OCI-LY7 (cell line): ENCODE data around the gene DNASE2. TPM values are rescaled to one million over a fixed set of nuclear protein-coding genes. Genes with fewer than 3 reads are reported as not detected.

Experiments used
- BruUV-seq: library from RNA; stranded (reverse); fragments of 400-500 nt; replicated peaks from 2 replicates; lab custom pipeline; 2021; lab: Mats Ljungman, UMichigan
- CTCF ChIA-PET: fragments of 300-600 bp; sonication (Branson Sonifier 250); formaldehyde crosslinking; loops from one replicate; lab custom pipeline; 2022; ENCODE audit warnings: antibody characterized with exemption; ENCODE audit not compliant: unreplicated experiment; lab: Charles Lee
- POLR2A ChIA-PET: fragments of 300-600 bp; sonication (Branson Sonifier 250); formaldehyde crosslinking; loops from one replicate; lab custom pipeline; 2022; ENCODE audit warnings: antibody characterized with exemption; lab: Charles Lee
- DNase-seq: peaks from one replicate; pipeline ENCODE4 v3.0.0-alpha.2; 2015; ENCODE audit warnings: low spot score
- H2AFZ ChIP-seq: fragments of 200-600 bp; sonication (generic), shearing (Covaris generic); 2 replicates; pipeline ENCODE4 v1.6.1; 2014; ENCODE audit warnings: mild to moderate bottlenecking, antibody characterized with exemption, low read length, moderate library complexity
- H3K27ac ChIP-seq: fragments of 200-600 bp; sonication (generic); 2 replicates; pipeline ENCODE4 v1.5.1; 2014; ENCODE audit warnings: mixed run types, low read depth, mild to moderate bottlenecking, moderate library complexity, low read length, inconsistent platforms; ENCODE audit not compliant: poor library complexity, severe bottlenecking
- H3K36me3 ChIP-seq: fragments of 200-600 bp; sonication (generic); 2 replicates; pipeline ENCODE4 v1.6.1; 2014; ENCODE audit warnings: mild to moderate bottlenecking, antibody characterized with exemption, low read length, moderate library complexity, mixed read lengths; ENCODE audit not compliant: insufficient read depth
- H3K4me1 ChIP-seq: fragments of 200-600 bp; sonication (generic); 2 replicates; pipeline ENCODE4 v1.5.1; 2014; ENCODE audit warnings: mild to moderate bottlenecking, low read length; ENCODE audit not compliant: insufficient read depth, poor library complexity, severe bottlenecking
- H3K4me2 ChIP-seq: fragments of 200-600 bp; sonication (generic); 2 replicates; pipeline ENCODE4 v1.6.1; 2014; ENCODE audit warnings: mild to moderate bottlenecking, low read length
- H3K4me3 ChIP-seq: fragments of 200-600 bp; sonication (generic); 2 replicates; pipeline ENCODE4 v1.5.1; 2014; ENCODE audit warnings: mild to moderate bottlenecking, low read depth, low read length; ENCODE audit not compliant: poor library complexity, severe bottlenecking
- H3K79me2 ChIP-seq: fragments of 200-600 bp; sonication (generic); 2 replicates; pipeline ENCODE4 v1.6.1; 2016; ENCODE audit warnings: low read depth, mild to moderate bottlenecking, low read length, moderate library complexity, mixed read lengths; ENCODE audit not compliant: insufficient read depth
- H3K9me2 ChIP-seq: fragments of 200-600 bp; sonication (generic); 2 replicates; pipeline ENCODE4 v1.6.1; 2016; ENCODE audit warnings: mild to moderate bottlenecking, low read length, mixed read lengths; ENCODE audit not compliant: insufficient read depth
- H3K9me3 ChIP-seq: fragments of 200-600 bp; sonication (generic); 2 replicates; pipeline ENCODE4 v1.6.1; 2014; ENCODE audit warnings: mild to moderate bottlenecking, mixed run types, low read length, mixed read lengths
- H4K20me1 ChIP-seq: fragments of 200-600 bp; sonication (generic); 2 replicates; pipeline ENCODE4 v1.6.1; 2014; ENCODE audit warnings: mild to moderate bottlenecking, antibody characterized with exemption, low read length, moderate library complexity, mixed read lengths; ENCODE audit not compliant: insufficient read depth
- CTCF ChIP-seq: fragments of 200-600 bp; sonication (generic); conservative IDR thresholded peaks from 2 replicates; pipeline ENCODE4 v1.5.1; 2014; ENCODE audit warnings: mild to moderate bottlenecking, antibody characterized with exemption, low read length, moderate library complexity, mixed read lengths
- EZH2phosphoT487 ChIP-seq: fragments of 200-600 bp; sonication (generic); IDR thresholded peaks from 2 replicates; pipeline ENCODE4 v1.6.1; 2018; ENCODE audit warnings: low read depth, borderline replicate concordance, mild to moderate bottlenecking, mixed run types, antibody characterized with exemption, low read length, moderate library complexity, mixed read lengths
- intact Hi-C: fragments of 100-400 bp; cut with micrococcal nuclease; formaldehyde crosslinking; loops from one replicate; pipeline ENCODE4 v1.10.0; 2022; ENCODE audit not compliant: unreplicated experiment
- microRNA-seq: library from miRNA; unstranded; fragments of <30 nt; microRNA quantifications from one replicate; pipeline ENCODE4 v1.2.0, GENCODE V29; 2022; ENCODE audit warnings: borderline replicate concordance
- small RNA-seq: library from RNA; depleted of rRNA; stranded (forward); fragments of <200 nt; gene quantifications from one replicate; pipeline ENCODE3, GENCODE V24; 2014
- total RNA-seq, 2 experiments: library from RNA; depleted of rRNA in 1 of 2; stranded (reverse); fragments of >200 nt in 1 of 2; shearing (Covaris generic) in 1 of 2; gene quantifications; 2 replicates each; pipeline ENCODE4 v1.2.3, GENCODE V29; 2014 to 2022

Gene DNASE2
- total RNA-seq, 2 experiments from 2014 or later = 32.4 to 33.7 TPM

- no peak for DNase-seq
- no TSS peak for BruUV-seq
- Histone ChIP-seq H3K36me3 (no peaks in the 10 kb centered on the region), H3K9me3 (no peaks in the 10 kb centered on the region), H3K4me1 (no peaks in the 10 kb centered on the region), H4K20me1 (no peaks in the 10 kb centered on the region), H3K4me3 (no peak overlapping the region), H3K27ac (no peak overlapping the region), H3K9me2 (no peaks in the 10 kb centered on the region), H3K79me2 (no peaks in the 10 kb centered on the region), H2AFZ (no peak overlapping the region), H3K4me2 (no peak overlapping the region)
- TF ChIP-seq CTCF (no peak), EZH2phosphoT487 (no peak)
- CTCF ChIA-PET = no interaction called here
- POLR2A ChIA-PET = no interaction called here
- intact Hi-C loops = no loop called here
Measured at GRCh38 chr19:12825254-12826131, 55.8 kb downstream of the DNASE2 start.

Small RNA genes within 50 kb of the gene (microRNA-seq; reads per million reads assigned to microRNA genes)
- gene MIR5695 = not detected
- not detected for gene MIR6794

Small RNA genes within 50 kb of the gene (small RNA-seq; reads per million reads assigned to genes)
- gene MIR5695 (not detected), gene MIR6794 (not detected)

Other genes starting within 250 kb of the DNASE2 start
- gene MAN2B1, start 214.7 kb downstream of the DNASE2 start, total RNA-seq (2014; rRNA removed; shearing (Covaris generic)) = 18.3 and 29.1 TPM in 2 replicates
- 88.2 and 88.7 TPM in 2 replicates for gene MAN2B1, start 214.7 kb downstream of the DNASE2 start, total RNA-seq (2022)
- 17.0 and 21.1 TPM in 2 replicates for gene WDR83, start 214.6 kb downstream of the DNASE2 start, total RNA-seq (2014; rRNA removed; shearing (Covaris generic))
- 14.0 and 15.9 TPM in 2 replicates for gene WDR83, start 214.6 kb downstream of the DNASE2 start, total RNA-seq (2022)
- 91.2 and 102 TPM in 2 replicates for gene DHPS, start 199.6 kb downstream of the DNASE2 start, total RNA-seq (2014; rRNA removed; shearing (Covaris generic))
- gene DHPS, start 199.6 kb downstream of the DNASE2 start, total RNA-seq (2022) = 101 and 122 TPM in 2 replicates
- not detected in 2 replicates for gene GNG14, start 193.5 kb downstream of the DNASE2 start, total RNA-seq (2014; rRNA removed; shearing (Covaris generic))
- gene GNG14, start 193.5 kb downstream of the DNASE2 start, total RNA-seq (2022) = 0.93 TPM in 1 of 2 replicates, not detected in the other
- 10.6 and 11.5 TPM in 2 replicates for gene FBXW9, start 184.8 kb downstream of the DNASE2 start, total RNA-seq (2014; rRNA removed; shearing (Covaris generic))
- 10.8 and 11.0 TPM in 2 replicates for gene FBXW9, start 184.8 kb downstream of the DNASE2 start, total RNA-seq (2022)
- gene TNPO2, start 157.5 kb downstream of the DNASE2 start, total RNA-seq (2014; rRNA removed; shearing (Covaris generic)) = 42.6 and 47.3 TPM in 2 replicates
- gene TNPO2, start 157.5 kb downstream of the DNASE2 start, total RNA-seq (2022) = 112 and 120 TPM in 2 replicates
- gene TRIR, start 146.8 kb downstream of the DNASE2 start, total RNA-seq (2014; rRNA removed; shearing (Covaris generic)) = 322 and 336 TPM in 2 replicates
- gene TRIR, start 146.8 kb downstream of the DNASE2 start, total RNA-seq (2022) = 211 and 219 TPM in 2 replicates
- gene GET3, start 144.0 kb downstream of the DNASE2 start, total RNA-seq (2014; rRNA removed; shearing (Covaris generic)) = 40.5 and 48.8 TPM in 2 replicates
- 29.1 and 34.3 TPM in 2 replicates for gene GET3, start 144.0 kb downstream of the DNASE2 start, total RNA-seq (2022)
- gene BEST2, start 129.7 kb downstream of the DNASE2 start, total RNA-seq (2014; rRNA removed; shearing (Covaris generic)) = 0.10 TPM in 1 of 2 replicates, not detected in the other
- gene BEST2, start 129.7 kb downstream of the DNASE2 start, total RNA-seq (2022) = not detected in 2 replicates
- 7.4 and 9.1 TPM in 2 replicates for gene HOOK2, start 105.9 kb downstream of the DNASE2 start, total RNA-seq (2014; rRNA removed; shearing (Covaris generic))
- 28.8 and 29.4 TPM in 2 replicates for gene HOOK2, start 105.9 kb downstream of the DNASE2 start, total RNA-seq (2022)
- 43.7 and 45.5 TPM in 2 replicates for gene JUNB, start 90.0 kb downstream of the DNASE2 start, total RNA-seq (2014; rRNA removed; shearing (Covaris generic))
- 31.8 TPM in 2 replicates for gene JUNB, start 90.0 kb downstream of the DNASE2 start, total RNA-seq (2022)
- 344 and 399 TPM in 2 replicates for gene PRDX2, start 79.6 kb downstream of the DNASE2 start, total RNA-seq (2014; rRNA removed; shearing (Covaris generic))
- gene PRDX2, start 79.6 kb downstream of the DNASE2 start, total RNA-seq (2022) = 345 and 357 TPM in 2 replicates
- not detected in 2 replicates for gene THSD8, start 79.4 kb downstream of the DNASE2 start, total RNA-seq (2014; rRNA removed; shearing (Covaris generic))
- gene THSD8, start 79.4 kb downstream of the DNASE2 start, total RNA-seq (2022) = 42.7 and 42.8 TPM in 2 replicates
- 115 and 130 TPM in 2 replicates for gene RNASEH2A, start 74.9 kb downstream of the DNASE2 start, total RNA-seq (2014; rRNA removed; shearing (Covaris generic))
- gene RNASEH2A, start 74.9 kb downstream of the DNASE2 start, total RNA-seq (2022) = 86.0 and 90.5 TPM in 2 replicates
- gene RTBDN, start 46.9 kb downstream of the DNASE2 start, total RNA-seq (2014; rRNA removed; shearing (Covaris generic)) = not detected in 2 replicates
- gene RTBDN, start 46.9 kb downstream of the DNASE2 start, total RNA-seq (2022) = 0.94 and 1.2 TPM in 2 replicates
- 5.5 and 9.1 TPM in 2 replicates for gene MAST1, start 42.9 kb downstream of the DNASE2 start, total RNA-seq (2014; rRNA removed; shearing (Covaris generic))
- gene MAST1, start 42.9 kb downstream of the DNASE2 start, total RNA-seq (2022) = 21.1 and 23.4 TPM in 2 replicates
- gene KLF1, start 5.8 kb upstream of the DNASE2 start, total RNA-seq (2014; rRNA removed; shearing (Covaris generic)) = 0.16 and 0.28 TPM in 2 replicates
- not detected in 2 replicates for gene KLF1, start 5.8 kb upstream of the DNASE2 start, total RNA-seq (2022)
- gene GCDH, start 9.7 kb upstream of the DNASE2 start, total RNA-seq (2014; rRNA removed; shearing (Covaris generic)) = 31.5 and 40.7 TPM in 2 replicates
- 43.8 and 48.7 TPM in 2 replicates for gene GCDH, start 9.7 kb upstream of the DNASE2 start, total RNA-seq (2022)
- gene SYCE2, start 37.8 kb upstream of the DNASE2 start, total RNA-seq (2014; rRNA removed; shearing (Covaris generic)) = 6.8 and 8.7 TPM in 2 replicates
- 13.8 and 14.5 TPM in 2 replicates for gene SYCE2, start 37.8 kb upstream of the DNASE2 start, total RNA-seq (2022)
- gene FARSA, start 52.3 kb upstream of the DNASE2 start, total RNA-seq (2014; rRNA removed; shearing (Covaris generic)) = 96.1 and 135 TPM in 2 replicates
- gene FARSA, start 52.3 kb upstream of the DNASE2 start, total RNA-seq (2022) = 90.7 and 117 TPM in 2 replicates
- 1,039 and 1,069 TPM in 2 replicates for gene CALR, start 57.2 kb upstream of the DNASE2 start, total RNA-seq (2014; rRNA removed; shearing (Covaris generic))
- gene CALR, start 57.2 kb upstream of the DNASE2 start, total RNA-seq (2022) = 398 and 581 TPM in 2 replicates
- 237 and 243 TPM in 2 replicates for gene RAD23A, start 64.4 kb upstream of the DNASE2 start, total RNA-seq (2014; rRNA removed; shearing (Covaris generic))
- 171 and 183 TPM in 2 replicates for gene RAD23A, start 64.4 kb upstream of the DNASE2 start, total RNA-seq (2022)
- 29.5 and 43.0 TPM in 2 replicates for gene GADD45GIP1, start 75.8 kb upstream of the DNASE2 start, total RNA-seq (2014; rRNA removed; shearing (Covaris generic))
- gene GADD45GIP1, start 75.8 kb upstream of the DNASE2 start, total RNA-seq (2022) = 24.7 and 32.4 TPM in 2 replicates
- 0.06 and 0.18 TPM in 2 replicates for gene DAND5, start 88.1 kb upstream of the DNASE2 start, total RNA-seq (2014; rRNA removed; shearing (Covaris generic))
- gene DAND5, start 88.1 kb upstream of the DNASE2 start, total RNA-seq (2022) = 0.77 and 0.84 TPM in 2 replicates
- gene NFIX, start 114.0 kb upstream of the DNASE2 start, total RNA-seq (2014; rRNA removed; shearing (Covaris generic)) = 0.03 and 0.16 TPM in 2 replicates
- 0.68 and 0.72 TPM in 2 replicates for gene NFIX, start 114.0 kb upstream of the DNASE2 start, total RNA-seq (2022)
- 66.8 and 75.5 TPM in 2 replicates for gene LYL1, start 221.4 kb upstream of the DNASE2 start, total RNA-seq (2014; rRNA removed; shearing (Covaris generic))
- gene LYL1, start 221.4 kb upstream of the DNASE2 start, total RNA-seq (2022) = 70.4 and 72.5 TPM in 2 replicates
- 39.2 and 56.8 TPM in 2 replicates for gene TRMT1, start 235.3 kb upstream of the DNASE2 start, total RNA-seq (2014; rRNA removed; shearing (Covaris generic))
- gene TRMT1, start 235.3 kb upstream of the DNASE2 start, total RNA-seq (2022) = 38.2 and 50.4 TPM in 2 replicates
- gene NACC1, start 236.8 kb upstream of the DNASE2 start, total RNA-seq (2014; rRNA removed; shearing (Covaris generic)) = 46.5 and 56.3 TPM in 2 replicates
- gene NACC1, start 236.8 kb upstream of the DNASE2 start, total RNA-seq (2022) = 40.4 and 52.9 TPM in 2 replicates